Endothelial cell of umbilical vein (primary cell): ENCODE measurements around the gene C15orf40. TPM values are rescaled to one million over a fixed set of nuclear protein-coding genes. Genes with fewer than 3 reads are reported as not detected.
"Not testable (repeated sequence)": the region's sequence is repeated elsewhere in the genome, so short reads cannot be mapped to it uniquely, and the experiment has no call there.

Experiments used
- BruUV-seq: library from RNA; stranded (reverse); fragments of 400-500 nt; replicated peaks from 2 replicates; lab custom pipeline; 2021; lab: Mats Ljungman, UMichigan
- CTCF ChIA-PET: fragments of 300-600, 350-600 bp; sonication (Branson Sonifier 250); formaldehyde crosslinking; loops from one replicate; lab custom pipeline; 2021; ENCODE audit warnings: antibody characterized with exemption, inconsistent platforms; lab: Charles Lee
- POLR2A ChIA-PET: fragments of 300-600, 350-600 bp; sonication (Branson Sonifier 250); formaldehyde crosslinking; loops from one replicate; lab custom pipeline; 2021; ENCODE audit warnings: antibody characterized with exemption, inconsistent platforms; lab: Charles Lee
- DNase-seq: peaks from one replicate; pipeline ENCODE4 v3.0.0-alpha.2; 2011; ENCODE audit warnings: low read depth, low spot score
- FAIRE-seq: peaks from 2 replicates; lab custom pipeline; 2011; peaks lifted over from hg19 to GRCh38; lab: Jason Lieb, UNC
- H2AFZ ChIP-seq: 2 replicates; pipeline ENCODE4 v1.6.0; 2012; ENCODE audit warnings: low read depth, low read length, control low read depth, inconsistent platforms
- H3K27ac ChIP-seq: 2 replicates; pipeline ENCODE4 v1.5.1; 2011; ENCODE audit warnings: low read depth, mild to moderate bottlenecking, control low read depth, low read length, moderate library complexity; ENCODE audit not compliant: insufficient read depth
- H3K27me3 ChIP-seq, 2 experiments: 2 replicates each; pipeline versions ENCODE4 v1.6.0 to v1.6.1; 2011; ENCODE audit warnings: low read length in 2 of 2, mixed read lengths in 1 of 2; ENCODE audit not compliant: control insufficient read depth in 2 of 2, insufficient read depth in 2 of 2
- H3K36me3 ChIP-seq, 2 experiments: 2 replicates in 1 of 2; 3 replicates in 1 of 2; pipeline ENCODE4 v1.5.1; 2011; ENCODE audit warnings: low read length in 2 of 2, mild to moderate bottlenecking in 1 of 2, moderate library complexity in 1 of 2; ENCODE audit not compliant: control insufficient read depth in 2 of 2, insufficient read depth in 2 of 2; ENCODE audit errors: extremely low read depth in 1 of 2
- H3K4me1 ChIP-seq: 3 replicates; pipeline ENCODE4 v1.5.1; 2011; ENCODE audit warnings: mild to moderate bottlenecking, low read length; ENCODE audit not compliant: control insufficient read depth, insufficient read depth; ENCODE audit errors: extremely low read depth
- H3K4me2 ChIP-seq: 2 replicates; pipeline ENCODE4 v1.6.1; 2011; ENCODE audit warnings: low read length, control low read depth, mixed read lengths; ENCODE audit not compliant: insufficient read depth
- H3K4me3 ChIP-seq, 3 experiments: fragments of 200-600 bp in 1 of 3; sonication (generic), shearing (Covaris generic) in 1 of 3; replicated peaks in 1 of 3; 2 replicates each; pipeline ENCODE4 v1.5.1; 2011 to 2016; ENCODE audit warnings: control low read depth in 3 of 3, low read length in 3 of 3, mild to moderate bottlenecking in 2 of 3, inconsistent platforms in 1 of 3, low read depth in 1 of 3, moderate library complexity in 1 of 3; ENCODE audit not compliant: insufficient read depth in 1 of 3
- H3K79me2 ChIP-seq: 2 replicates; pipeline ENCODE4 v1.6.0; 2012; ENCODE audit warnings: low read length, inconsistent platforms; ENCODE audit not compliant: control insufficient read depth, insufficient read depth
- H3K9ac ChIP-seq: replicated peaks from 2 replicates; pipeline ENCODE3; 2011; ENCODE audit warnings: low read length, control low read depth; ENCODE audit not compliant: insufficient read depth; ENCODE audit errors: extremely low read depth
- H3K9me1 ChIP-seq: replicated peaks from 3 replicates; pipeline ENCODE4 v1.6.0; 2011; ENCODE audit warnings: mild to moderate bottlenecking, low read length; ENCODE audit not compliant: control insufficient read depth, insufficient read depth; ENCODE audit errors: extremely low read depth
- H3K9me3 ChIP-seq: replicated peaks from 2 replicates; pipeline ENCODE4 v1.5.1; 2012; ENCODE audit warnings: low read length, inconsistent platforms; ENCODE audit not compliant: control insufficient read depth, insufficient read depth
- H4K20me1 ChIP-seq: replicated peaks from 2 replicates; pipeline ENCODE3; 2011; ENCODE audit warnings: mild to moderate bottlenecking, low read length; ENCODE audit not compliant: control insufficient read depth, insufficient read depth; ENCODE audit errors: extremely low read depth
- EZH2 ChIP-seq: IDR thresholded peaks from 2 replicates; pipeline ENCODE4 v1.6.1; 2012; ENCODE audit warnings: borderline replicate concordance, low read depth, mild to moderate bottlenecking, moderate library complexity, low read length, inconsistent platforms; ENCODE audit not compliant: severe bottlenecking
- FOS ChIP-seq: IDR thresholded peaks from 2 replicates; pipeline ENCODE4 v1.6.1; 2011; ENCODE audit warnings: mild to moderate bottlenecking, low read length, moderate library complexity, borderline replicate concordance; ENCODE audit not compliant: insufficient read depth
- GATA2 ChIP-seq: IDR thresholded peaks from 2 replicates; pipeline ENCODE4 v1.7.0; 2011; ENCODE audit warnings: low read depth, mild to moderate bottlenecking, moderate library complexity, mixed read lengths, low read length; ENCODE audit not compliant: insufficient read length, insufficient read depth
- JUN ChIP-seq: IDR thresholded peaks from 2 replicates; pipeline ENCODE4 v1.6.1; 2011; ENCODE audit warnings: borderline replicate concordance, low read depth; ENCODE audit not compliant: insufficient read length, insufficient read depth
- MAX ChIP-seq: IDR thresholded peaks from 2 replicates; pipeline ENCODE4 v1.6.1; 2011; ENCODE audit not compliant: insufficient read depth, insufficient read length
- POLR2A ChIP-seq: IDR thresholded peaks from 2 replicates; pipeline ENCODE4 v1.6.1; 2012; ENCODE audit warnings: low read depth, mild to moderate bottlenecking, control low read depth, low read length
- POLR2AphosphoS5 ChIP-seq: IDR thresholded peaks from 2 replicates; pipeline ENCODE4 v1.6.1; 2012; ENCODE audit warnings: low read depth, mild to moderate bottlenecking, control low read depth, low read length, moderate library complexity; ENCODE audit not compliant: insufficient read depth
- dilution Hi-C: fragments of 300-500 bp; cut with MboI; formaldehyde crosslinking; loops from one replicate; pipeline ENCODE4 v1.15.0; 2019; ENCODE audit warnings: low sequenced_read_pairs; ENCODE audit not compliant: extremely low pct_ligation_motif_present
- intact Hi-C: fragments of 100-400 bp; cut with micrococcal nuclease; formaldehyde crosslinking; loops from one replicate; pipeline ENCODE4 v1.10.0; 2022
- polyA plus RNA-seq, 4 experiments: library from polyadenylated mRNA; depleted of rRNA in 3 of 4; stranded (reverse) in 3 of 4; unstranded in 1 of 4; fragments of >200 nt; gene quantifications; 2 replicates each; pipeline versions ENCODE4 v1.2.1 to v1.2.3, GENCODE V29; 2011 to 2012; ENCODE audit warnings: missing spikeins in 1 of 4
- total RNA-seq: library from RNA; stranded (reverse); gene quantifications from 2 replicates; pipeline ENCODE4 v1.2.3, GENCODE V29; 2021

The C15orf40 gene
- total and polyA plus RNA-seq, 2 donors (not counting 3 experiments of a cell fraction or from before 2014, with no cell fraction given) = 15.4 to 27.9 TPM

- Histone ChIP-seq H3K27me3 (no peaks in the 10 kb centered on the region), H3K79me2 (no peaks in the 10 kb centered on the region), H3K9me1 (no peaks in the 10 kb centered on the region), H3K9me3 (no peaks in the 10 kb centered on the region), H3K4me3 (no peak overlapping the region), H3K36me3 (no peaks in the 10 kb centered on the region), H3K9ac (no peak overlapping the region), H3K27ac (no peak overlapping the region), H2AFZ (no peak overlapping the region), H3K4me2 (no peak overlapping the region), H3K4me1 (no peaks in the 10 kb centered on the region), H4K20me1 (no peaks in the 10 kb centered on the region)
- DNase-seq = no peak
- intact Hi-C loops = no loop called here
- TF ChIP-seq GATA2 = no peak
- TF ChIP-seq JUN = no peak
- no peak for TF ChIP-seq EZH2
- no peak for TF ChIP-seq POLR2A
- TF ChIP-seq FOS = no peak
- ChIA-PET POLR2A (no interaction called here), CTCF (no interaction called here)
- dilution Hi-C loops = no loop called here
- FAIRE-seq = no peak
- no TSS peak for BruUV-seq
Observed at GRCh38 chr15:82943176-82943575, 68.3 kb downstream of the C15orf40 start.

GRCh38 chr15:82942691-82943090 is 68.7 kb downstream of the C15orf40 start:
- Histone ChIP-seq H3K4me1 (no peaks in the 10 kb centered on the region), H3K27me3 (no peaks in the 10 kb centered on the region), H3K9ac (no peak overlapping the region), H4K20me1 (no peaks in the 10 kb centered on the region), H3K9me3 (no peaks in the 10 kb centered on the region), H3K4me3 (no peak overlapping the region), H3K36me3 (no peaks in the 10 kb centered on the region), H3K27ac (no peak overlapping the region), H2AFZ (no peak overlapping the region), H3K4me2 (no peak overlapping the region), H3K9me1 (no peaks in the 10 kb centered on the region), H3K79me2 (no peaks in the 10 kb centered on the region)
- TF ChIP-seq POLR2AphosphoS5 (no peak), EZH2 (no peak), MAX (no peak), JUN (no peak)
- dilution Hi-C loops (no loop called here), intact Hi-C loops (no loop called here)
- no TSS peak for BruUV-seq
- POLR2A ChIA-PET = interaction anchor here (0.6 kb wide), 1 partner anchor 29 kb away, joined by 4 read pairs; no protein-coding TSS in a partner anchor
- FAIRE-seq (no peak), DNase-seq (no peak)
- CTCF ChIA-PET = no interaction called here

- H3K27ac ChIP-seq, H3K4me3 ChIP-seq, dilution Hi-C loops, CTCF ChIA-PET, H4K20me1 ChIP-seq, H3K9me1 ChIP-seq, H3K4me1 ChIP-seq, H2AFZ ChIP-seq, BruUV-seq, H3K79me2 ChIP-seq, POLR2A ChIA-PET, H3K9me3 ChIP-seq, H3K27me3 ChIP-seq, H3K4me2 ChIP-seq, DNase-seq, H3K9ac ChIP-seq, FAIRE-seq, H3K36me3 ChIP-seq, intact Hi-C loops: not testable (repeated sequence)
Observed at GRCh38 chr15:82939678-82940077, 71.8 kb downstream of the C15orf40 start.
